ENCODE data around the gene BRAT1. TPM values are rescaled to one million over a fixed set of nuclear protein-coding genes. Genes with fewer than 3 reads are reported as not detected.
A peak's percentile ranks its signal among the peaks of the same experiment; 100 is the strongest.

Gene BRAT1
- total RNA-seq, 2 experiments from 2014 or later, result 34.7 to 35.9 TPM

DNA sequence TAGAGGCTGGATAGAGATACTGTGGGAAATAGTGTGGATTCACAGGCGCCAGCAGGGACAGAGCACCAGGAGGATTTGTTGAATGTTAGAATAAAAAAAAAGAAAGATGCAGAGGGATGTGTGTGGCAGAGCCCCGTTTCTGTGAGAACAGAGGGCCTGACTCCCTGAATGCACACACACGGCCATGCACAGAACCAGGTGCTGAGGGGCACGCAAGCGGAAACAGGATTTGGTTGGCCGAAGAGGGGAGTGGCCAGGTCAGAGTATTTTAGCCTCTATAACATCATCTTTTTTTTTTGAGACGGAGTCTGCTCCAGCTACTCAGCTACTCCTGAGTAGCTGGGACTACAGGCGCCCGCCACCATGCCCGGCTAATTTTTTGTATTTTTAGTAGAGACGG, 25.3 kb upstream of the BRAT1 start:
- no peaks in the 10 kb centered on the region for H3K4me1 Mint-ChIP-seq
- H3K27ac Mint-ChIP-seq, result no peak overlapping the region
- ChIA-PET CTCF (no interaction called here), POLR2A (no interaction called here)
- no peaks in the 10 kb centered on the region for H3K9me3 Mint-ChIP-seq (ENCODE audit: low read depth)
- H3K27me3 Mint-ChIP-seq, result no peaks in the 10 kb centered on the region
- peaks cover 3% of the 10 kb centered on the region for H3K36me3 Mint-ChIP-seq (ENCODE audit: low read depth)
- ATAC-seq (no peak), DNase-seq (no peak)
- intact Hi-C loops (cut with DNase I, micrococcal nuclease), result no loop called here
- H3K4me3 Mint-ChIP-seq, result no peak overlapping the region

DNA sequence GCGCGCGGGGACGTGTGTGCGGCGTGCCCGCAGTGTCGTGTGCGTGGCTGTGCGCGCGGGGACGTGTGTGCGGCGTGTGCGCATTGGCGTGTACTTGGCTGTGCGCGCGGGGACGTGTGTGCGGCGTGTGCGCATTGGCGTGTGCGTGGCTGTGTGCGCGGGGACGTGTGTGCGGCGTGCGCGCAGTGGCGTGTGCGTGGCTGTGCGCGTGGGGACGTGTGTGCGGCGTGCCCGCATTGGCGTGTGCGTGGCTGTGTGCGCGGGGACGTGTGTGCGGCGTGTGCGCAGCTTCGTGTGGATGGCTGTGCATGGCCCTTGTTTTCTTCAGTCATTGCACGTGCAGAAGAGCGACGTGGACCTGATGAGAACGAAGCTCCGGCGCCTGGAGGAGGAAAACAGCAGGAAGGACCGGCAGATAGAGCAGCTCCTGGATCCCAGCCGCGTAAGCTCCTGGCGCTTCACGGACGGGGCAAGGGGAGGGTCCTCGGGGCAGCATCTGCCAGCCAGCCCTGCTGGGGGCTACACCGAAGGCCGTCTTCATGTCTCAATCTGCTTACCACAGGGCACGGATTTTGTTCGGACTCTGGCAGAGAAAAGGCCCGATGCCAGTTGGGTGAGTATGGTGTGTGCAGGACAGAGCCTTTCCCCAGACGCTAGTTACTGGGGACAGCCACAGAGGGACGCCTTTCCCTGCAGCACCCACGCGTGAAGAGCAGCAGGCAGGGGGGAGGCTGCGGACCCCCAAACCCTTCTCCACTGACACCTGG, 22.8 kb upstream of the BRAT1 start:
- POLR2A ChIA-PET, result no interaction called here
- intact Hi-C loops (cut with DNase I, micrococcal nuclease), result no loop called here
- Mint-ChIP-seq H3K27me3 (no peaks in the 10 kb centered on the region), H3K36me3 (ENCODE audit: low read depth) (peaks cover 4% of the 10 kb centered on the region), H3K4me3 (no peak overlapping the region), H3K4me1 (peaks cover under 1% of the 10 kb centered on the region), H3K27ac (no peak overlapping the region), H3K9me3 (ENCODE audit: low read depth) (no peaks in the 10 kb centered on the region)
- CTCF ChIA-PET, result interaction anchor here (0.9 kb wide), 1 partner anchor 132 kb away, joined by 3 read pairs; no protein-coding TSS in a partner anchor
- no peak for DNase-seq
- ATAC-seq, result no peak

DNA sequence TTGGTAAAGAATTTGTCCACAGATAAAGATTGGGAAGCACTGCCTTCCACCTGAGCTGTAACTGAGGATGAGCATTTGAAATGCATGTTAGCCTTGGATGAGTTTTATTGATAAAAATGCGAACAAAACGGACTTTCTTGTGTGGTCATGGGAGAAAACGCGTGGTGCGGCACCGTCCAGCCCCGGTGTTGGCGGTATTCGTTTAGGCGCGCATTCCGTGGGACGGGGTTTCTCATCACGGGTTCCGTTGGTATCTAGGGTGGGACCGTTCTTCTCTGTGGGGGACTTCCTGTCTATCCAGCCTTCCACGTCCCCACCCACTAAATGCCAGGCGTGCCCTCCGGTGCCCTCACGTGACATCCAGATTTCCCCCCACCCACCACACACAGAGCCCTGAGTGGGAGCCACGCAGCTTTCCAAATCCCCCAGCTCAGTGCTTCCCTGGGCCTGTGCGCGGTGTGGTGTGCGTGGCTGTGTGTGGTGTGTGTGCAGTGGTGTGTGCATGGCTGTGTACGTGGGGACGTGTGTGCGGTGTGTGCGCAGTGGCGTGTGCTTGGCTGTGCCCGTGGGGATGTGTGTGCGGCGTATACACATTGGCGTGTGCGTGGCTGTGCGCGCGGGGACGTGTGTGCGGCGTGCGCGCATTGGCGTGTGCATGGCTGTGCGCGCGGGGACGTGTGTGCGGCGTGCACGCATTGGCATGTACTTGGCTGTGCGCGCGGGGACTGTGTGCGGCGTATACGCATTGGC, 21.6 kb upstream of the BRAT1 start:
- H3K36me3 Mint-ChIP-seq (ENCODE audit: low read depth), result peaks cover 10% of the 10 kb centered on the region
- intact Hi-C loops (cut with DNase I, micrococcal nuclease), result no loop called here
- ATAC-seq, result no peak
- no peaks in the 10 kb centered on the region for H3K27me3 Mint-ChIP-seq
- H3K27ac Mint-ChIP-seq, result no peak overlapping the region
- DNase-seq, result no peak
- H3K9me3 Mint-ChIP-seq (ENCODE audit: low read depth), result no peaks in the 10 kb centered on the region
- POLR2A ChIA-PET, result no interaction called here
- H3K4me1 Mint-ChIP-seq, result peaks cover 10% of the 10 kb centered on the region
- CTCF ChIA-PET, result no interaction called here
- no peak overlapping the region for H3K4me3 Mint-ChIP-seq

DNA sequence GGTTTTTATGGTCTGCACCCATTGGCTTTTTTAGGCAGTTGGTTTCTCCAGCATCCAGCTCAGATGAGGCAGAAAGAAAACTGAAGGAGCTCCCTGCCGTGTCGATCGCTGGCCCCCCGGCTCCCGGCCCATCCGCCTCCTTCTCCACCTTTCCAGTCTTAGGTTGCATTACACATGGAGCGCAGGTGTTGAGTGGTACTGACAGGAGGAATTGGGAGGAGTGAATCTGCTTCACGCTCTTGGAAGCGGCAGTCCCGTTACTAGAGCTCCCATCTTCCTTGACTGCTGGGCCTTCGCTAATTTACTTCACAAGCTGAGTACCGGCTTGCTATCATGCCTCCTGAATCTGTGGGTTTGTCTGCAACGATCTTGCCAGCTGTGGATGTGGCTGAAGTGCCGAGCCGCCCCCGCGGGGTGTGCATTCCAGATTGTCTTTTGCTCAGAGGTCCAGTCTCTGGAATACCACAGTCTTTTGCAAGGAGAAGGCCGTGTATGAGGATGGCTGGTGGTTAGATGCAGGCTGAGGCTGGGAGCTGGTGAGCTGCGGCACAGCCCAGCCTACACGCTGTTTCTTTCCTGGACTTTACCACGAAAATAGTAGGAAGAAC, 20.5 kb upstream of the BRAT1 start:
- no peak overlapping the region for H3K4me3 Mint-ChIP-seq
- DNase-seq (no peak), ATAC-seq (no peak)
- peaks cover 10% of the 10 kb centered on the region for H3K36me3 Mint-ChIP-seq (ENCODE audit: low read depth)
- no peak overlapping the region for H3K27ac Mint-ChIP-seq
- ChIA-PET POLR2A (no interaction called here), CTCF (interaction anchor here (0.7 kb wide), 1 partner anchor 213 kb away, joined by 3 read pairs; no protein-coding TSS in a partner anchor)
- intact Hi-C loops (cut with DNase I, micrococcal nuclease), result no loop called here
- no peaks in the 10 kb centered on the region for H3K9me3 Mint-ChIP-seq (ENCODE audit: low read depth)
- no peaks in the 10 kb centered on the region for H3K27me3 Mint-ChIP-seq
- H3K4me1 Mint-ChIP-seq, result peaks cover 11% of the 10 kb centered on the region

DNA sequence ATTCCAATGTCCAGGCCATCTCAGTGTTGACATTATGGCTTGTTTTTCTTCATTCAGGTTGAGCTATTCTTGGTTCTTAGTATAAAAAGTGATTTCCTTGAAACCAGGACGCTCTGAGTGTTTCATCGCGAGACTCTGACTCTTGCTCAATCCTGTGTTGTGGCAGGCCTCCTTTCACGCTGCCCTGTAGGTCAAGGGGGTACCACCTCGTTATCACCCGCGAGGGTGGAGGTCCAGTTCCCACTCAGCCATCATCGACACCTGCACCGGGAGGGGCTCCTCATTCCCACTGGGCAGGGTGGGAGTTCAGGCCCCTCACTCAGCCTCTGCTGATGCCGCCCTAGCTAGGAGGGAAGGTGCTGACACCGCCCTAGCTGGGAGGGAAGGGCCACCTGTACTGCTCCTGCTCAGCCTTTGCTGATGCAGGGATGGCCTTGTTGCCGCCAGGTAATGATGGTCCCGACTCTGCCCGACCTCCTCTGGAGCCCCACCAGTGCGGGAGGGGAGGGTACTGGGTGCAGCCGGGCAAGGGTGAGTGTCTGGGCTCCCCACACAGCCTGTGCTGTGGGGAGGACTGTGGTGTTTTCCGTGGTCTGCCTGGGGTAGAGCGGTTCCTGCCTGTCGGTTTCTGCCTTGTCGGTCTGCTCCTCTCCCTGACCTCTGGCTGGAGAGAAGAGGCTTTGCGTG, 19.9 kb upstream of the BRAT1 start:
- H3K36me3 Mint-ChIP-seq (ENCODE audit: low read depth), result peaks cover 10% of the 10 kb centered on the region
- no peaks in the 10 kb centered on the region for H3K27me3 Mint-ChIP-seq
- no peak for ATAC-seq
- no peak overlapping the region for H3K4me3 Mint-ChIP-seq
- ChIA-PET CTCF (interaction anchor here (0.5 to 0.7 kb wide), 2 partner anchors 16 to 214 kb away, joined by 3 read pairs; no protein-coding TSS in a partner anchor), POLR2A (no interaction called here)
- H3K9me3 Mint-ChIP-seq (ENCODE audit: low read depth), result no peaks in the 10 kb centered on the region
- H3K27ac Mint-ChIP-seq, result no peak overlapping the region
- H3K4me1 Mint-ChIP-seq, result peaks cover 11% of the 10 kb centered on the region
- intact Hi-C loops (cut with DNase I, micrococcal nuclease), result no loop called here
- no peak for DNase-seq

DNA sequence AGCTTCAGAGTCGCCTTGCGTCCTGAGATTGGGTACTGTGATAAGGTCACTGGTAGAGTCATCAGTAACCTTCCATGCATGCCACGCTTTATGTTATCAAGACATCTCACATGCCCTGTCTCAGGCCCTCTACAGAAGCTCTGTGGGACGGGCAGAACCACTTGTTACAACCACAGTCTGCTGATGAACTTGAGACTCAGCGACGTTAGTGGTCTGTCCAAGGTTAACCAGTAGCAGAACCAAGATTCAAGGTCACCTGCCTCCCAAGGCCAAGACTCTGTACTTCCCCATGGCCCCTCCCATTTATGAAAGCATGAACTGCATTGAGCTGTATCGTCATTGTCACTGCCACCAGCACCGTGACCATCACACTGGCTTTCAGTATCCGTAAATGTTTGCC, 18.4 kb upstream of the BRAT1 start:
- H3K27ac Mint-ChIP-seq, result no peak overlapping the region
- H3K27me3 Mint-ChIP-seq, result no peaks in the 10 kb centered on the region
- ChIA-PET CTCF (interaction anchor here (0.6 kb wide), 2 partner anchors 71 to 140 kb away, joined by 3 to 4 read pairs; no protein-coding TSS in a partner anchor), POLR2A (no interaction called here)
- H3K4me3 Mint-ChIP-seq, result no peak overlapping the region
- DNase-seq (no peak), ATAC-seq (no peak)
- peaks cover 10% of the 10 kb centered on the region for H3K36me3 Mint-ChIP-seq (ENCODE audit: low read depth)
- H3K4me1 Mint-ChIP-seq, result peaks cover 11% of the 10 kb centered on the region
- intact Hi-C loops (cut with DNase I, micrococcal nuclease), result no loop called here
- H3K9me3 Mint-ChIP-seq (ENCODE audit: low read depth), result no peaks in the 10 kb centered on the region

DNA sequence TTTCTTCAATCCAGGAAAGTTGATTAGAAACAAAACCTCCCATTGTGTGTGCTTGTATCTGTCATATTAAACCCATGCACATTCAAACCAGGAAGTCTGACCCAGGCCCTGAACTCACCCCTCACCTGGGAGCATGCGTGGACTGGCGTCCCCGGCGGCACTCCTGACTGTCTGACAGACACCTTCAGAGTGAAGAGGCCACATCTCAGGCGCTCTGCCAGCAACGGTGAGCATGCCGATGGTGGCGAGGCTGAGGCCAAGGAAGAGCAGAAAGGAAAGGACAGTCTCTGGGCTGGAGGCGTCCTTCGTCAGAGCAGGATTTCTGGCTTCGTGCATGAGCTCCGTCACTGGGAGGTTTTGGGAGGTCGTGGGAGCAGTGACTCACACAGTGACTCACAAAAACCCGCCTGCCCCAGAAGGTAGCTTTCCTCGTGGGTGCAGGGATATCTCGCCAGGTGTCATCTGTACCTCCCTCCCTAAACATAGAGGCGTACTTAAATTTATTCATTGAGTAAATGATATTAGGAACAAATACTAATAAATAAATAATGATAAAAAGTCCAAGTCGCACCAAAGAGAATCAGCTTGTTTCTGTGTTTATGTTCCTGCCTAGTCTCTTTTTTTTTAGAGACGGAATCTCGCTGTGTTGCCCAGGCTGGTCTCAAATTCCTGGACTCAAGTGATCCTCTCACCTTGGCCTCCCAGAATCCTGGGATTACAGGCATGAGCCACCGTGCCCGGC, 16.9 kb upstream of the BRAT1 start:
- intact Hi-C loops (cut with DNase I, micrococcal nuclease), result no loop called here
- Mint-ChIP-seq H3K4me3 (no peak overlapping the region), H3K9me3 (ENCODE audit: low read depth) (no peaks in the 10 kb centered on the region), H3K36me3 (ENCODE audit: low read depth) (peaks cover 10% of the 10 kb centered on the region), H3K27me3 (no peaks in the 10 kb centered on the region), H3K4me1 (peaks cover 18% of the 10 kb centered on the region), H3K27ac (no peak overlapping the region)
- ATAC-seq (peak; percentile 61), DNase-seq (peak; percentile 51)
- CTCF ChIA-PET, result no interaction called here
- POLR2A ChIA-PET, result interaction anchor here (0.7 kb wide), 1 partner anchor 147 kb away, joined by 3 read pairs; no protein-coding TSS in a partner anchor

DNA sequence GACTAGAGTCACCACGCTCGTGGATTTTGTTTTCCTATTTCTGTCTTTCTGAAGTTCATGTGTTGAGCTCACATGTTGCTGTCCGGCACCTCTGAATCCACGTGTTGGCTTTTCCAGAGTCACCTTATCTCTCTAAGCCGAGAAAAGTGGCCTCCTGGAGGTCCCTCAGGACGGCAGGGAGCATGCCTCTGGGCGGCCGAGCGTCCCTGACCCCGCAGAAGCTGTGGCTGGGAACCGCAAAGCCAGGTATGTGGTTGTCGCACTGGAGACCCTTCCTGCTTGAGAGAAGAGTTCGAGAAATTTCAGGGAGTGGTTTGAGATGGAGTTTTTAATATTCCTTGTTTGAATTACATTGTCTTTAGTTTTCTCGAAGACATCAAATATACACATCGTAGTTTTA, 16.1 kb upstream of the BRAT1 start:
- H3K4me3 Mint-ChIP-seq, result no peak overlapping the region
- intact Hi-C loops (cut with DNase I, micrococcal nuclease), result no loop called here
- ATAC-seq (no peak), DNase-seq (no peak)
- no peak overlapping the region for H3K27ac Mint-ChIP-seq
- H3K36me3 Mint-ChIP-seq (ENCODE audit: low read depth), result peaks cover 10% of the 10 kb centered on the region
- POLR2A ChIA-PET, result no interaction called here
- CTCF ChIA-PET, result interaction anchor here (0.6 kb wide), 1 partner anchor 481 kb away, joined by 3 read pairs; no protein-coding TSS in a partner anchor
- H3K9me3 Mint-ChIP-seq (ENCODE audit: low read depth), result no peaks in the 10 kb centered on the region
- H3K27me3 Mint-ChIP-seq, result no peaks in the 10 kb centered on the region
- H3K4me1 Mint-ChIP-seq, result peaks cover 26% of the 10 kb centered on the region

DNA sequence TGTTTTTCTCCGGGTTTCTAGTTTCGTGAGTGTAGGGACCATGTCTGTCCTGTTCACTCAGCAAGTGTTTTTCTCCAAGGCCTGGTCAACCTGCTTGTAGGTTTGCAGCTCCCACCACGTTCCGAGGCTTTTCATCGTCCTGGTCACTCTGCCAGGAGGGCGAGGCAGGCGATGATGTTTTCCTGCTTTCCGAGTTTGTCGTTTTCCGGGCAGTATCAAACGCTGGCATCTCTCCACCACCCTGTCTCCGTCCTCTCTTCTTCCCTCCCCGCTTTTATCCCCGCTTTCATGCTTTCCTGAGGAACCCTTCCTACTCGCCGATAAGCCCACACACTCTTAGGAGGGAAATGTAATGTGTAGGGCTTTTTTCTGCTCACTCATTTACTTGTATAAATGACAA, 14.7 kb upstream of the BRAT1 start:
- intact Hi-C loops (cut with DNase I, micrococcal nuclease), result no loop called here
- H3K36me3 Mint-ChIP-seq (ENCODE audit: low read depth), result peaks cover 10% of the 10 kb centered on the region
- POLR2A ChIA-PET, result no interaction called here
- CTCF ChIA-PET, result no interaction called here
- no peaks in the 10 kb centered on the region for H3K27me3 Mint-ChIP-seq
- H3K4me1 Mint-ChIP-seq, result peaks cover 26% of the 10 kb centered on the region
- no peak overlapping the region for H3K4me3 Mint-ChIP-seq
- H3K27ac Mint-ChIP-seq, result no peak overlapping the region
- DNase-seq, result no peak
- H3K9me3 Mint-ChIP-seq (ENCODE audit: low read depth), result no peaks in the 10 kb centered on the region
- no peak for ATAC-seq

DNA sequence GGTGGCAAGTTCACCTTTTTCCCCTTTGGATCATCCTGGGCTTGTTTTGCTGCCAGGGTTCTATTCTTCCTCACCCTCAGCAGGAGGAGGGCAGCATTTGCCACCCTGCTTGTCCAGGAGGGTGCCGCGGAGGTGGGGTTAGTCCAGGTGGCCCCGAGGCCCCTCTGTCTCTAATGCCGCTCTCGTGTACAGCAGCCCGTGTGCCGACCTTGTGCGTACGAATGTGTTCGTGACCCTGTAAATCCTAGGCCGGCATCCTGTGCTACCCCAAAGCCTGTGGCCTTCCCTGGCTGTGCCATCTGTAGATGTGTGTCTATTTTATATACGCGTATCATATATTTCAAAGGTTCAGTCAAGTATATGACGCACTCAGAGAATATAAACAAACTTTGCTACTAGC, 14.1 kb upstream of the BRAT1 start:
- Mint-ChIP-seq H3K27ac (no peak overlapping the region), H3K4me3 (no peak overlapping the region), H3K27me3 (no peaks in the 10 kb centered on the region), H3K36me3 (ENCODE audit: low read depth) (peaks cover 10% of the 10 kb centered on the region), H3K4me1 (peaks cover 28% of the 10 kb centered on the region), H3K9me3 (ENCODE audit: low read depth) (no peaks in the 10 kb centered on the region)
- ATAC-seq, result no peak
- POLR2A ChIA-PET, result no interaction called here
- DNase-seq, result no peak
- intact Hi-C loops (cut with DNase I, micrococcal nuclease), result loop anchor here in 1 of 2 experiments (5.0 kb wide), 1 partner anchor 87 kb away; no protein-coding TSS in a partner anchor
- CTCF ChIA-PET, result no interaction called here
